ENCODE results near the gene NOG. TPM values are rescaled to one million over a fixed set of nuclear protein-coding genes. Genes with fewer than 3 reads are reported as not detected.

The NOG gene
- total RNA-seq, 4 donors from 2014 or later: 0.30 to 1.0 TPM; not detected in 2

DNA sequence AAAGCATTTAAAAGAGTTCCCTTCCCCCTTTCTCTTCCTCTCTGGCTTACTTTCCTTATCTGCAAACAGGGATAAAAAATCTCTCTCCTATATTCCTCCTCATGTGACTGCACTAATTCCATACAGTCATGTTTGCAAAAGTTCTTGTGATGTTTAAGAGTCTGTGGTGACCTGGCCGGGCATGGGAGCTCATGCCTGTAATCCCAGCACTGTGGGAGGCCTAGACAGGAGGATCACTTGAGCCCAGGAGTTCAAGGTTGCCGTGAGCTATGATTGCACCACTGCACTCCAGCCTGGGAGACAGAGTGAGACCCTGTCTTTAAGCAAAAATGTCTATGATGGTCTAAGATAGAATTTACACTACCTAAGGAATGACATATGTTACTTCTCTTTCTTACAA is 19.6 kb downstream of the NOG start:
- no peak for DNase-seq (ENCODE audit: low spot score in 2 of 2)
- H3K27me3 ChIP-seq: no peaks in the 10 kb centered on the region
- H3K4me3 ChIP-seq: no peak overlapping the region
- 86% methylated on average over 2 of the region's 2 CpGs for WGBS
- no peak overlapping the region for H3K27ac ChIP-seq
- H3K4me1 ChIP-seq: no peaks in the 10 kb centered on the region
- no peaks in the 10 kb centered on the region for H3K9me3 ChIP-seq
- H3K36me3 ChIP-seq: no peaks in the 10 kb centered on the region
- TF ChIP-seq EP300 (IDR thresholded peaks at IDR 0.05) (no peak), POLR2A (IDR thresholded peaks at IDR 0.05) (no peak), POLR2AphosphoS5 (IDR thresholded peaks at IDR 0.05) (no peak)
- TF ChIP-seq, protein P1, sequence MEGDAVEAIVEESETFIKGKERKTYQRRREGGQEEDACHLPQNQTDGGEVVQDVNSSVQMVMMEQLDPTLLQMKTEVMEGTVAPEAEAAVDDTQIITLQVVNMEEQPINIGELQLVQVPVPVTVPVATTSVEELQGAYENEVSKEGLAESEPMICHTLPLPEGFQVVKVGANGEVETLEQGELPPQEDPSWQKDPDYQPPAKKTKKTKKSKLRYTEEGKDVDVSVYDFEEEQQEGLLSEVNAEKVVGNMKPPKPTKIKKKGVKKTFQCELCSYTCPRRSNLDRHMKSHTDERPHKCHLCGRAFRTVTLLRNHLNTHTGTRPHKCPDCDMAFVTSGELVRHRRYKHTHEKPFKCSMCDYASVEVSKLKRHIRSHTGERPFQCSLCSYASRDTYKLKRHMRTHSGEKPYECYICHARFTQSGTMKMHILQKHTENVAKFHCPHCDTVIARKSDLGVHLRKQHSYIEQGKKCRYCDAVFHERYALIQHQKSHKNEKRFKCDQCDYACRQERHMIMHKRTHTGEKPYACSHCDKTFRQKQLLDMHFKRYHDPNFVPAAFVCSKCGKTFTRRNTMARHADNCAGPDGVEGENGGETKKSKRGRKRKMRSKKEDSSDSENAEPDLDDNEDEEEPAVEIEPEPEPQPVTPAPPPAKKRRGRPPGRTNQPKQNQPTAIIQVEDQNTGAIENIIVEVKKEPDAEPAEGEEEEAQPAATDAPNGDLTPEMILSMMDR (IDR thresholded peaks at IDR 0.05): no peak

DNA sequence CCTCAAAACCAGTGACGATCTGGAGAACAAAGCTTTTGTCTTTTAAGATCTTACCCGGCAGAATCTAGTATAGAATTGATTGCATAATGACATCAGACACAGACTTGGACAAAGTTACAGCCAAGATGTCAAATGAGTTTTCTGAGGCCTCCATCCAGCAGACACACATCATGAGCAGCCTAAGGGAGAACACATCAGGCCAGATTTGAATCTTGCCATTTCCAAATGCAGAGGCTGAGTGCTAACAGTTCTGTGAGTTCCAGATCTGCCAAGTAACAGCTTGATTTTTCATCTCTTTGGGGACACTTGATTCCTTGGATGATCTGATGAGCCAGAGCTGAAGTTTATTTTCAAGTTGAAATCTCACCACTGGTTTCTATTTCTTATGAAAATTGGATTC is 21.0 kb downstream of the NOG start:
- no peaks in the 10 kb centered on the region for H3K27me3 ChIP-seq
- no peaks in the 10 kb centered on the region for H3K4me1 ChIP-seq
- no peak overlapping the region for H3K27ac ChIP-seq
- 59% methylated on average over 2 of the region's 2 CpGs for WGBS
- H3K4me3 ChIP-seq: no peak overlapping the region
- H3K9me3 ChIP-seq: no peaks in the 10 kb centered on the region
- no peak for DNase-seq (ENCODE audit: low spot score in 2 of 2)
- no peak for TF ChIP-seq POLR2A (IDR thresholded peaks at IDR 0.05)
- TF ChIP-seq EP300 (IDR thresholded peaks at IDR 0.05): no peak
- no peak for TF ChIP-seq POLR2AphosphoS5 (IDR thresholded peaks at IDR 0.05)
- TF ChIP-seq, protein P1 (IDR thresholded peaks at IDR 0.05): no peak
- no peaks in the 10 kb centered on the region for H3K36me3 ChIP-seq

DNA sequence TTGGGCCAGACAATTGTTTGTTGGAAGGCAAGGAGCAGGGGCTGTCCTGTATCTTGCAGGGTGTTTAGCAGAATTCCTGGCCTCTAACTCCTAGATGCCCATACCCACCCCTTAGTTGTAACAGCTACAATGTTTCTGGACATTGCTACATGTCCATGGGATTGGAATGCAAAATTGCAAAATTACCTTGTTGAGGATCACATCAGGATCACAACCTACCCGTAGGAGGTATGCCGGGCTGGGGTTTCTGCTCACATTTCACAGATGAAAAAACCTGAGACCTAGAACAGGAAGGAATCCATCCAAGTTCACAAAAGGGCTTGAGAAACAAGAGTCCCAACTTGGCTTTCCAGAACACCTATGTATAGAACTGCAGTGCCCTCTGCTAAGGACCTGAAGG is 22.7 kb downstream of the NOG start:
- H3K27me3 ChIP-seq: no peaks in the 10 kb centered on the region
- H3K27ac ChIP-seq: no peak overlapping the region
- H3K4me3 ChIP-seq: no peak overlapping the region
- no peak for TF ChIP-seq POLR2A (IDR thresholded peaks at IDR 0.05)
- H3K4me1 ChIP-seq: no peaks in the 10 kb centered on the region
- H3K36me3 ChIP-seq: no peaks in the 10 kb centered on the region
- WGBS: 97% methylated on average over 2 of the region's 2 CpGs
- DNase-seq (ENCODE audit: low spot score in 2 of 2): no peak
- no peaks in the 10 kb centered on the region for H3K9me3 ChIP-seq

DNA sequence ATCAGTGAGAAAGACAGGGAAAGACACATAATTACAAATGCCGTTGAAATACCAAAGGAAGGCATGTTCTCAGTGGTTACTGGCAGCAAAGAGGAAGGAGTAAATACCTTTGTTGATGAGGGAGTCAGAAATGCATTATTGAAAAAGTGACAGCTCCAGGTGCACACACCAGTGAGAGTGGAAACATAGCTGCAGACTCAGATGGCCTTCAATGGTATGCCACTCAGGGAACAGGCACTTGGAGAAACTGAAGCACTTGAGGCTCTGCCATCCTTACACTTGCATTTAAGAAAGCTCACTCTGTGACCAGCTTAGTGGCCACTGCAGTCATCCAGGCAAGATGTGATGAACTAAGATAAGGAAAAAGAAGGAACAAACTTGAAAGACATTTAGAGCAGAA is 29.9 kb downstream of the NOG start:
- TF ChIP-seq EP300 (IDR thresholded peaks at IDR 0.05): no peak
- TF ChIP-seq POLR2A (IDR thresholded peaks at IDR 0.05): no peak
- TF ChIP-seq, protein P1 (IDR thresholded peaks at IDR 0.05): no peak
- no peak for TF ChIP-seq POLR2AphosphoS5 (IDR thresholded peaks at IDR 0.05)
- no peaks in the 10 kb centered on the region for H3K9me3 ChIP-seq
- no peaks in the 10 kb centered on the region for H3K4me1 ChIP-seq
- no peak overlapping the region for H3K4me3 ChIP-seq
- H3K27ac ChIP-seq: no peak overlapping the region
- H3K27me3 ChIP-seq: peaks cover 4% of the 10 kb centered on the region
- no peaks in the 10 kb centered on the region for H3K36me3 ChIP-seq
- WGBS: 55% methylated on average over 1 of the region's 1 CpG
- no peak for DNase-seq (ENCODE audit: low spot score in 2 of 2)

DNA sequence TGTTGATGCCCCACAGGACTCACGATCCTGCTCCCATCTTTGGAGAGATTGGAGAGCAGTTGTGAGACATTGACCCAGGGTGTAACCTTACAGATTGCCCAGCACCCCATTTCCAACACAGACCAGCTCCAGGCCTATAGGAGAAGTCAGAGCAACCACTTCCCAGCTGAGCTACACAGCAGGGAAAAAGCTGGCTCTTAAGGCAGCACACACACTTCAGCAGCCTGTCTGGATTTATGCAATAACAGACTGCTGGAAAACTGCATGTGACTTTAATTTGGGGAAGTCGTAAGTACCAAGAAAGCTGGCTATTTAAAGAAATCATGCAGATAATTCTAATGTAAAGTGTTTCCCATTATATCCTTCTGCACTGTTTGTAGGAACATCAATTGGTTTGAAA is 30.8 kb downstream of the NOG start:
- no peak for DNase-seq (ENCODE audit: low spot score in 2 of 2)
- 55% methylated on average over 2 of the region's 2 CpGs for WGBS
- Histone ChIP-seq H3K9me3 (no peaks in the 10 kb centered on the region), H3K27me3 (peaks cover 8% of the 10 kb centered on the region), H3K4me3 (no peak overlapping the region), H3K4me1 (no peaks in the 10 kb centered on the region), H3K36me3 (no peaks in the 10 kb centered on the region), H3K27ac (no peak overlapping the region)
- TF ChIP-seq POLR2AphosphoS5 (IDR thresholded peaks at IDR 0.05) (no peak), EP300 (IDR thresholded peaks at IDR 0.05) (no peak), POLR2A (IDR thresholded peaks at IDR 0.05) (no peak)
- TF ChIP-seq, protein P1 (IDR thresholded peaks at IDR 0.05): no peak

DNA sequence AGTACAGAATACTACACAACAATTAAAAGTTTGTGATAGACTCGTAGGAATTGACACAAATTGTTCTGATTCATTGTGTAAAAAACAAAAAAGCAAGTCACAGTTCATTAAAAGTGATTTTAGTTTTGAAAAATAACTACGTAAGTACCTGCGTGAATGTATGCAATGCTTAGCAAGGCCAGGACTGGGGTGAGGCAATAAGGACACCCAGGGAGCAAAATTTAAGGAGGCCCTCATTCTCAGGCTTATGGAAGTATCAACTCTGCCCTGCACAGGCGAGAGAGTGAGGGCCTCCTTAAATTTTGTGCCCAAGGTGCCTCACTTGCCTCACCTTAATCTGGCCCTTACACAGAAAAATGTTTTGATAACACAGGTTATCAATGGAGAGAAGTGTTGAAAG is 31.4 kb downstream of the NOG start:
- WGBS: 79% methylated on average over 4 of the region's 4 CpGs
- no peaks in the 10 kb centered on the region for H3K9me3 ChIP-seq
- H3K36me3 ChIP-seq: no peaks in the 10 kb centered on the region
- no peak overlapping the region for H3K27ac ChIP-seq
- no peak overlapping the region for H3K4me3 ChIP-seq
- no peak for TF ChIP-seq POLR2AphosphoS5 (IDR thresholded peaks at IDR 0.05)
- no peak for TF ChIP-seq POLR2A (IDR thresholded peaks at IDR 0.05)
- TF ChIP-seq EP300 (IDR thresholded peaks at IDR 0.05): no peak
- TF ChIP-seq, protein P1 (IDR thresholded peaks at IDR 0.05): no peak
- peaks cover 8% of the 10 kb centered on the region for H3K27me3 ChIP-seq
- peaks cover 3% of the 10 kb centered on the region for H3K4me1 ChIP-seq
- no peak for DNase-seq (ENCODE audit: low spot score in 2 of 2)

Measured in suprapubic skin (tissue), 4 donors.